GM12875 (cell line): ENCODE results near the gene IRAK1.

ENCODE experiments used
- H3K4me3 ChIP-seq: one replicate; pipeline ENCODE4 v1.5.1; 2011; ENCODE audit warnings: low read depth, low read length, control low read depth
- CTCF ChIP-seq: IDR thresholded peaks from 2 replicates; pipeline ENCODE4 v1.5.1; 2011; ENCODE audit warnings: low read depth, mild to moderate bottlenecking, control low read depth, inconsistent platforms, low read length, moderate library complexity, borderline replicate concordance; ENCODE audit not compliant: insufficient read depth

The IRAK1 gene

GRCh38 chrX:154059231-154059630, 39.5 kb upstream of the IRAK1 start:
- no peak for TF ChIP-seq CTCF
- no peak overlapping the region for H3K4me3 ChIP-seq

- H3K4me3 ChIP-seq: no peak overlapping the region
- no peak for TF ChIP-seq CTCF
Measured at GRCh38 chrX:154058214-154058997, 38.7 kb upstream of the IRAK1 start.

- no peak for TF ChIP-seq CTCF
- no peak overlapping the region for H3K4me3 ChIP-seq
Measured at GRCh38 chrX:154057791-154058190, 38.1 kb upstream of the IRAK1 start.

- H3K4me3 ChIP-seq: no peak overlapping the region
- TF ChIP-seq CTCF: no peak
Measured at GRCh38 chrX:154056770-154057241, 37.1 kb upstream of the IRAK1 start.

- TF ChIP-seq CTCF: peak; percentile 75
- H3K4me3 ChIP-seq: no peak overlapping the region
Measured at GRCh38 chrX:154051201-154051810, 31.6 kb upstream of the IRAK1 start.

- no peak for TF ChIP-seq CTCF
- H3K4me3 ChIP-seq: no peak overlapping the region
Measured at GRCh38 chrX:154050113-154050495, 30.4 kb upstream of the IRAK1 start.
